Gastrocnemius medialis (tissue), 4 donors: ENCODE measurements around the gene STARD13.

Experiments used
- CTCF ChIP-seq, 5 experiments: fragments of 450-650 bp in 3 of 5; fragments of 200-600 bp in 2 of 5; sonication (generic) in 2 of 5; IDR thresholded peaks in 4 of 5; conservative IDR thresholded peaks in 1 of 5; 1 replicate in 4 of 5; 2 replicates in 1 of 5; pipeline ENCODE4 v1.5.1; 2016 to 2019; ENCODE audit warnings: antibody characterized with exemption in 5 of 5, mild to moderate bottlenecking in 3 of 5, moderate library complexity in 3 of 5
- POLR2A ChIP-seq, 2 donors: fragments of 450-650 bp; IDR thresholded peaks; one replicate each; pipeline ENCODE4 v1.6.1; 2017; ENCODE audit warnings: antibody characterized with exemption in 2 of 2, mild to moderate bottlenecking in 2 of 2, moderate library complexity in 2 of 2

- TF ChIP-seq CTCF (IDR thresholded peaks at IDR 0.05 in 4 of 5, conservative IDR thresholded peaks at IDR 0.05 in 1 of 5) (no peak), POLR2A (IDR thresholded peaks at IDR 0.05) (no peak)
Measured at GRCh38 chr13:33326723-33327122, 41.2 kb upstream of the STARD13 start.
